Measurements from ENCODE around the gene SLC4A1AP. TPM values are rescaled to one million over a fixed set of nuclear protein-coding genes. Genes with fewer than 3 reads are reported as not detected.

Gene SLC4A1AP
- total RNA-seq, 6 experiments from 2014 or later = 6.5 to 12.7 (median 8.5) TPM

DNA sequence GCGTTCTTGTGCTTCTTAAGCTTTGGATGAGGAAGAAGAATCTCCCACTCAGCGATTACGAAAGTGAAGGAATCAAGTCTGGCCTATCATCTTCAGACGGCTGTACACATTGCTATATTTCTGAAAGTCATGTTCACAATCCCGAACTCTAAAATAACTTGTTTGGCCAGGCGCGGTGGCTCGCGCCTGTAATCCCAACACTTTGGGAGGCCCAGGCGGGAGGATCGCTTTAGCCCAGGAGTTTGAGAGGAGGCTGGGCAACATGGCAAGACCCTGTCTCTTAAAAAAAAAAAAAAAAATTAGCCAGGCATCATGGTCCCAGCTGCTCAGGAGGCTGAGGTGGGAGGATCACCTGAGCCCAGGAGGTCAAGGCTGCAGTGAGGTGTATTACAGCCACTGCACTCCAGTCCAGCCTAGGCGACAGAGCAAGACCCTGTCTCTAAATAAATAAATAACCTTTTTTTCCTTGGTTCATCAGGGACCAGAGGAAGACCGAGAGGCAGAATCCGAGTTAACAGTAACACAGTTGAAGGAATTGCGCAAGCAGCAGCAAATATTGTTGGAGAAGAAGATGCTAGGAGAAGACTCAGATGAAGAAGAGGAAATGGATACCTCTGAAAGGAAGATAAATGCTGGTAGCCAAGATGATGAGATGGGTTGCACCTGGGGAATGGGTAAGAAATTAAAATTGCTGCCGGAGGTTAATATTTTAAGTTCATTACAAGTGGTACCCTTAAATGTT, 1.1 kb downstream of the SLC4A1AP start:
- peaks cover 0 to 18% (median 4%) of the 10 kb centered on the region in 4 donors for H3K4me1 ChIP-seq
- H3K27me3 ChIP-seq = no peaks in the 10 kb centered on the region
- ATAC-seq (no peak), DNase-seq (no peak)
- no peaks in the 10 kb centered on the region for H3K9me3 ChIP-seq
- H3K36me3 ChIP-seq = peaks cover 6 to 54% (median 19%) of the 10 kb centered on the region in 4 donors
- no peak for TF ChIP-seq POLR2A (IDR thresholded peaks at IDR 0.05)
- TF ChIP-seq, protein P1, sequence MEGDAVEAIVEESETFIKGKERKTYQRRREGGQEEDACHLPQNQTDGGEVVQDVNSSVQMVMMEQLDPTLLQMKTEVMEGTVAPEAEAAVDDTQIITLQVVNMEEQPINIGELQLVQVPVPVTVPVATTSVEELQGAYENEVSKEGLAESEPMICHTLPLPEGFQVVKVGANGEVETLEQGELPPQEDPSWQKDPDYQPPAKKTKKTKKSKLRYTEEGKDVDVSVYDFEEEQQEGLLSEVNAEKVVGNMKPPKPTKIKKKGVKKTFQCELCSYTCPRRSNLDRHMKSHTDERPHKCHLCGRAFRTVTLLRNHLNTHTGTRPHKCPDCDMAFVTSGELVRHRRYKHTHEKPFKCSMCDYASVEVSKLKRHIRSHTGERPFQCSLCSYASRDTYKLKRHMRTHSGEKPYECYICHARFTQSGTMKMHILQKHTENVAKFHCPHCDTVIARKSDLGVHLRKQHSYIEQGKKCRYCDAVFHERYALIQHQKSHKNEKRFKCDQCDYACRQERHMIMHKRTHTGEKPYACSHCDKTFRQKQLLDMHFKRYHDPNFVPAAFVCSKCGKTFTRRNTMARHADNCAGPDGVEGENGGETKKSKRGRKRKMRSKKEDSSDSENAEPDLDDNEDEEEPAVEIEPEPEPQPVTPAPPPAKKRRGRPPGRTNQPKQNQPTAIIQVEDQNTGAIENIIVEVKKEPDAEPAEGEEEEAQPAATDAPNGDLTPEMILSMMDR (IDR thresholded peaks at IDR 0.05) = no peak
- WGBS (ENCODE audit: insufficient coverage, low coverage, low lambda C conversion rate, missing lambda C conversion rate) = 81% methylated on average over 14 of the region's 16 CpGs
- intact Hi-C loops (cut with DNase I) = no loop called here
- H3K27ac ChIP-seq = no peak overlapping the region
- peak overlapping the region; percentile 69 to 89 (median 83) for H3K4me3 ChIP-seq

DNA sequence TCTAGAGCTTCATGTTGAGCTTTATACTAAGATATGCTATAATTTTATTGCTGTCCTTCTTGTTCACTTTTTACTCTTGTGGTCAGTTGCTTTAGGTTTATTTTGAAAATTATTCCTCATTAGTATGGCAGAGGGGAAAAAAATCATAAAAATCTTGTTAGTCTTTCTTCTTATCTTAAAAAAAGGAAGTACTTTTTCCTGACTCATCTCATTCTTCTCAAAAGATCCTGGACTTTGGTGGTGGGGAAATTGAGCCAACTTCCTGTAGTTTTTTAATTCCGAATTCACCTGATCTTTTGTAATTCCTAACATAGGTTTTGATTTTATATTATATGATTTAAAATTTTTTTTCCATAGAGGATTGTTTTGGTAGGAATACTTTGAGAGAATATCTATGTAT, 3.8 kb downstream of the SLC4A1AP start:
- Histone ChIP-seq H3K4me1 (peaks cover 0 to 15% (median 2%) of the 10 kb centered on the region in 4 donors), H3K4me3 (no peak overlapping the region), H3K27me3 (no peaks in the 10 kb centered on the region), H3K36me3 (peaks cover 0 to 54% (median 13%) of the 10 kb centered on the region in 4 donors), H3K9me3 (no peaks in the 10 kb centered on the region), H3K27ac (no peak overlapping the region)
- no peak for ATAC-seq
- intact Hi-C loops (cut with DNase I) = no loop called here
- 36% methylated on average over 1 of the region's 1 CpG for WGBS (ENCODE audit: insufficient coverage, low coverage, low lambda C conversion rate, missing lambda C conversion rate)
- no peak for DNase-seq
- TF ChIP-seq POLR2A (IDR thresholded peaks at IDR 0.05) = no peak
- TF ChIP-seq, protein P1 (IDR thresholded peaks at IDR 0.05) = no peak

DNA sequence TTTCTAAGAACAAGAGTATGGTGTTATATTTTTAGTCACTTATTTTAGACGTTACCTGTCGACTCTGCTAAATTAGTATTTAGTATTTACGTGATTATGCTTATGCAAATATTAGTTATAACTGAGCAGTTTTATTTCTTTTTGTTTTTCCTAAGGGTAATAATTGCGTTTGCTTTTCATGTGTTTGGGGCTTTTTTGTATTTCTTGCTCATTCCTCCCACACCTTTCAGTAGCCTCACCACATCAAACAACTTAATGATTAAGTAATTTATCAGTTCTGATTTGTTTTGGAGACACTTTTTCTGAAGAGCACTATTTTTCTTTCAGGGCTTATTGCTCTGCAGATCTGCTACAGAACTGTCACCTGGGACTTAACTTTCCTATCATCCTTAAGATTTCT, 7.5 kb downstream of the SLC4A1AP start:
- no peak for TF ChIP-seq POLR2A (IDR thresholded peaks at IDR 0.05)
- TF ChIP-seq, protein P1 (IDR thresholded peaks at IDR 0.05) = no peak
- no peak for ATAC-seq

DNA sequence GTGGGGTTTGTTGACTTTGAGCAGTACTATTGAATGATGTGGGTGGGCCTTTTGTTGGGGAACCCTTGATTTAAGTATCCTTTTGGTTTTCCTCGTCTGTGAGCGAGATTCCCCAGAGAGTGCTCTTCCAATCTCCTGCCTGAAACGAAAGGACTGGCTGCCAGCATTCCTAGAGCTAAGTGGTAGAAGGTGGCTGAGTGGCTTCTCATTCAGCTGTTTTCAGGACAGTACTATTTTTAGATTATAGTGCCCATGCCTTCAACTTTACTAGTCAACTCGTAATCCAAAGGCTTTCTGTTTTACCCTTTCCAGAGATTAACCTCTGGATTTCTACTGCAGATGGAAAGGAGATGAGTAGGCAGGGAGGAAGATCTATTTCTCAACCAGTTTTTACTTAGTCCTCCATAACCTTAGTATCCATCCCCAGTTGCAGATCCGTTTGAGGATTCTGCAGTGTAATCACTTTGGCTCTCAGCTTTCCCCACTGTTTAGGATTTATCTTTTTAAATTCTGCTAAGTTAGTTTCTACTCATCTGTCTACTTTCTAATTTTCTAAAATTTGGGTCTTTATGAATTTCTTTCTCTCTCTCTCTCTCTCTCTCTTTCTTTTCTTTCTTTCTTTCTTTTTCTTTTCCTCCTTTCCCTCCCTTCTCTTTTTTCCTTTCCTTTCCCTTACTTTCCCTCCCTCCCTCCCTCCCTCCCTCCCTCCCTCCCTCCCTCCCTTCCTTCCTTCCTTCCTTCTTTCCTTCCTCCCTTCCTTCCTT, 9.2 kb downstream of the SLC4A1AP start:
- Histone ChIP-seq H3K9me3 (no peaks in the 10 kb centered on the region), H3K27me3 (no peaks in the 10 kb centered on the region), H3K36me3 (peaks cover 0 to 76% (median 19%) of the 10 kb centered on the region in 4 donors), H3K4me1 (no peaks in the 10 kb centered on the region), H3K4me3 (no peak overlapping the region), H3K27ac (no peak overlapping the region)
- DNase-seq (no peak), ATAC-seq (no peak)
- 86% methylated on average over 5 of the region's 5 CpGs for WGBS (ENCODE audit: insufficient coverage, low coverage, low lambda C conversion rate, missing lambda C conversion rate)
- intact Hi-C loops (cut with DNase I) = no loop called here
- no peak for TF ChIP-seq POLR2A (IDR thresholded peaks at IDR 0.05)
- TF ChIP-seq, protein P1 (IDR thresholded peaks at IDR 0.05) = no peak

More for the DNA sequence above, 7.5 kb downstream of the SLC4A1AP start:
- H3K4me3 ChIP-seq = no peak overlapping the region
- no peak overlapping the region for H3K27ac ChIP-seq
- H3K27me3 ChIP-seq = no peaks in the 10 kb centered on the region
- 89% methylated on average over 4 of the region's 4 CpGs for WGBS (ENCODE audit: insufficient coverage, low coverage, low lambda C conversion rate, missing lambda C conversion rate)
- intact Hi-C loops (cut with DNase I) = no loop called here
- no peaks in the 10 kb centered on the region for H3K4me1 ChIP-seq
- no peaks in the 10 kb centered on the region for H3K9me3 ChIP-seq
- peaks cover 0 to 74% (median 17%) of the 10 kb centered on the region in 4 donors for H3K36me3 ChIP-seq
- no peak for DNase-seq

Measured in right lobe of liver (tissue), 6 donors.